ENCODE data around the gene UTY.

DNA sequence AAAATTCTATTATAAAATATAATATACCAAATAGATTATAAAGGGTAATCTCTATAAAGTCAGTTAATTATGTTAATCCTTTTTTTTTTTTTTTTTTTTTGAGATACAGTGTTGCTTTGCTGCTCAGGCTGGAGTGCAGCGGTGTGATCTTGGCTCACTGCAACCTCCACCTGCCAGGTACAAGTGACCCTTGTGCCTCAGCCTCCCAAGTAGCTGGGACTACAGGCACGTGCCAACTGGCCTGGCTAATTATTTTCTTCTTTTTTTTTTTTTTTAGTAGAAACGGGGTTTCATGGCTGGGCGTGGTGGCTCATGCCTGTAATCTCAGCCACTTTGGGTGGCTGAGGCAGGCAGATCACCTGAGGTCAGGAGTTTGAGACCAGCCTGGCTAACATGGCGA, 141.9 kb downstream of the UTY start:
- no peak for TF ChIP-seq TCF7L2 (IDR thresholded peaks at IDR 0.05; ENCODE audit: borderline replicate concordance, extremely low read depth, insufficient read depth, insufficient read length)
- TF ChIP-seq, protein P1, sequence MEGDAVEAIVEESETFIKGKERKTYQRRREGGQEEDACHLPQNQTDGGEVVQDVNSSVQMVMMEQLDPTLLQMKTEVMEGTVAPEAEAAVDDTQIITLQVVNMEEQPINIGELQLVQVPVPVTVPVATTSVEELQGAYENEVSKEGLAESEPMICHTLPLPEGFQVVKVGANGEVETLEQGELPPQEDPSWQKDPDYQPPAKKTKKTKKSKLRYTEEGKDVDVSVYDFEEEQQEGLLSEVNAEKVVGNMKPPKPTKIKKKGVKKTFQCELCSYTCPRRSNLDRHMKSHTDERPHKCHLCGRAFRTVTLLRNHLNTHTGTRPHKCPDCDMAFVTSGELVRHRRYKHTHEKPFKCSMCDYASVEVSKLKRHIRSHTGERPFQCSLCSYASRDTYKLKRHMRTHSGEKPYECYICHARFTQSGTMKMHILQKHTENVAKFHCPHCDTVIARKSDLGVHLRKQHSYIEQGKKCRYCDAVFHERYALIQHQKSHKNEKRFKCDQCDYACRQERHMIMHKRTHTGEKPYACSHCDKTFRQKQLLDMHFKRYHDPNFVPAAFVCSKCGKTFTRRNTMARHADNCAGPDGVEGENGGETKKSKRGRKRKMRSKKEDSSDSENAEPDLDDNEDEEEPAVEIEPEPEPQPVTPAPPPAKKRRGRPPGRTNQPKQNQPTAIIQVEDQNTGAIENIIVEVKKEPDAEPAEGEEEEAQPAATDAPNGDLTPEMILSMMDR (IDR thresholded peaks at IDR 0.05 in 2 of 3, conservative IDR thresholded peaks at IDR 0.05 in 1 of 3; ENCODE audit: borderline replicate concordance in 1 of 3, insufficient read depth in 1 of 3, low read depth in 2 of 3, low read length in 2 of 3), result no peak
- TF ChIP-seq POLR2AphosphoS5 (IDR thresholded peaks at IDR 0.05; ENCODE audit: low read depth, low read length), result no peak
- TF ChIP-seq EZH2 (IDR thresholded peaks at IDR 0.05), result no peak
- no peak for TF ChIP-seq RAD21 (IDR thresholded peaks at IDR 0.05; ENCODE audit: low read depth)
- TF ChIP-seq CEBPB (IDR thresholded peaks at IDR 0.05; ENCODE audit: low read depth), result no peak
- TF ChIP-seq SP1 (IDR thresholded peaks at IDR 0.05; ENCODE audit: low read depth), result no peak
- no peak for TF ChIP-seq ZNF274 (IDR thresholded peaks at IDR 0.05; ENCODE audit: low read depth, low read length)
